K562 (cell line): ENCODE measurements around the gene LRRC8E. TPM values are rescaled to one million over a fixed set of nuclear protein-coding genes. Genes with fewer than 3 reads are reported as not detected.

ENCODE experiments used
- MAZ ChIP-seq, 2 experiments: fragments of 450-650 bp in 1 of 2; sonication (generic) in 1 of 2; formaldehyde crosslinking; IDR thresholded peaks in 1 of 2; conservative IDR thresholded peaks in 1 of 2; 2 replicates each; pipeline versions ENCODE4 v1.4.0 to v1.5.0; 2020; ENCODE audit warnings: mild to moderate bottlenecking in 1 of 2, missing genetic modification reagents in 1 of 2
- NRF1 ChIP-seq, 2 experiments: fragments of 450-650 bp; IDR thresholded peaks in 1 of 2; conservative IDR thresholded peaks in 1 of 2; 2 replicates each; pipeline ENCODE4 v1.6.1; 2014; ENCODE audit warnings: mild to moderate bottlenecking in 2 of 2
- RBM15 ChIP-seq: fragments of 200-400 bp; formaldehyde crosslinking; IDR thresholded peaks from 2 replicates; pipeline ENCODE4 v1.6.1; 2018; ENCODE audit warnings: mild to moderate bottlenecking, low read length, moderate library complexity; ENCODE audit not compliant: insufficient read depth
- RNF219 ChIP-seq: fragments of 250-450 bp; sonication (Bioruptor Pico); IDR thresholded peaks from 2 replicates; pipeline ENCODE4 v1.5.0; 2022; ENCODE audit warnings: mild to moderate bottlenecking
- VEZF1 ChIP-seq: fragments of 200-800 bp; sonication (Bioruptor generic); IDR thresholded peaks from 2 replicates; pipeline ENCODE4 v1.6.1; 2017; ENCODE audit warnings: missing genetic modification characterization, missing compliant biosample characterization
- ZBTB7A ChIP-seq: IDR thresholded peaks from 2 replicates; pipeline ENCODE4 v1.6.1; 2011; ENCODE audit warnings: low read depth, mild to moderate bottlenecking, low read length, moderate library complexity, borderline replicate concordance; ENCODE audit not compliant: control insufficient read depth
- ZBTB9 ChIP-seq: fragments of 450-650 bp; formaldehyde crosslinking; IDR thresholded peaks from 2 replicates; pipeline ENCODE4 v1.4.0; 2020; ENCODE audit warnings: mild to moderate bottlenecking, moderate library complexity
- ZNF263 ChIP-seq: sonication (generic); formaldehyde crosslinking; IDR thresholded peaks from 2 replicates; pipeline ENCODE4 v1.8.0; 2022; ENCODE audit warnings: mild to moderate bottlenecking, missing genetic modification reagents, borderline replicate concordance
- polyA plus RNA-seq, 8 experiments: library from polyadenylated mRNA; depleted of rRNA in 4 of 8; stranded (reverse) in 5 of 8; unstranded in 3 of 8; fragments of >200 nt; fragmentation: Nextera tagmentation in 2 of 8; fragmentation: Illumina TruSeq in 1 of 8; extraction: Ambion mirVana in 2 of 8; extraction: Trizol in 1 of 8; gene quantifications; 2 replicates each; pipeline versions ENCODE4 v1.2.1 to v1.2.3, GENCODE V29; 2011 to 2014; ENCODE audit warnings: inconsistent platforms in 1 of 8, missing spikeins in 1 of 8
- total RNA-seq, 7 experiments: library from RNA; depleted of rRNA in 6 of 7; stranded (reverse); fragments of >200 nt in 6 of 7; fragmentation: Illumina TruSeq in 2 of 7; extraction: Trizol in 2 of 7; gene quantifications; 2 replicates each; pipeline versions ENCODE4 v1.2.1 to v1.2.3, GENCODE V29; 2011 to 2021; ENCODE audit warnings: low replicate concordance in 1 of 7

LRRC8E gene
- total and polyA plus RNA-seq, 9 of the 15 experiments (the other 6 are each of a cell fraction or from before 2014, with no cell fraction given), result 0.08 to 5.7 (median 3.5) TPM; not detected in 1

GRCh38 chr19:7862413-7862951 lies 25.8 kb upstream of the LRRC8E start (continued):
- no peak for TF ChIP-seq RNF219 (CRISPR knock-in tag)
- TF ChIP-seq ZBTB7A, result peak; percentile 77; the same call in 1 of the 2 replicates
- TF ChIP-seq NRF1 (conservative IDR thresholded peaks at IDR 0.05 in 1 of 2, IDR thresholded peaks at IDR 0.05 in 1 of 2), result peak in 1 of 2 experiments; percentile 41; a peak in 1 of 4 replicates
- TF ChIP-seq MAZ (CRISPR knock-in tag; conservative IDR thresholded peaks at IDR 0.05 in 1 of 2, IDR thresholded peaks at IDR 0.05 in 1 of 2), result 0 out of 4 replicates have a peak, but pooled peaks have one; percentile 47 to 49
- no peak for TF ChIP-seq RBM15
- TF ChIP-seq VEZF1 (CRISPR knock-in tag), result peak; percentile 95
- 0 out of 2 replicates have a peak, but pooled peaks have one; percentile 28 for TF ChIP-seq ZBTB9
- TF ChIP-seq ZNF263 (CRISPR knock-in tag), result peak; percentile 77
